Naive thymus-derived CD4-positive, alpha-beta T cell (primary cell): Measurements from ENCODE around the gene ZNF213. TPM values are rescaled to one million over a fixed set of nuclear protein-coding genes. Genes with fewer than 3 reads are reported as not detected.
"Not testable (repeated sequence)": the region's sequence is repeated elsewhere in the genome, so short reads cannot be mapped to it uniquely, and the experiment has no call there.

Source experiments
- ATAC-seq: fragments of 150-1000 bp; cut with Tn5 transposase; 2 replicates; pipeline ENCODE4 v1.10.0; 2021; ENCODE audit warnings: mild to moderate bottlenecking, moderate library complexity
- CTCF ChIA-PET: fragments of 350-600 bp; sonication (Branson Sonifier 250); formaldehyde crosslinking; loops from one replicate; lab custom pipeline; 2021; ENCODE audit warnings: antibody characterized with exemption; lab: Charles Lee
- POLR2A ChIA-PET: fragments of 350-600 bp; sonication (Branson Sonifier 250); formaldehyde crosslinking; loops from one replicate; lab custom pipeline; 2021; ENCODE audit warnings: antibody characterized with exemption, inconsistent platforms; lab: Charles Lee
- DNase-seq, 9 donors: peaks; one replicate each; pipeline versions ENCODE4 v3.0.0 to v3.0.0-alpha.2; 2020 to 2022; ENCODE audit warnings: mixed read lengths in 1 of 9
- H3K27ac ChIP-seq: one replicate; pipeline ENCODE4 v1.7.0; 2013; ENCODE audit warnings: mild to moderate bottlenecking, low read depth, low read length, moderate library complexity
- H3K27me3 ChIP-seq, 2 donors: one replicate each; pipeline ENCODE4 v1.7.0; 2013; ENCODE audit warnings: low read length in 2 of 2, mild to moderate bottlenecking in 2 of 2, moderate library complexity in 2 of 2; ENCODE audit not compliant: control insufficient read depth in 2 of 2, insufficient read depth in 2 of 2
- H3K36me3 ChIP-seq, 3 experiments: 1 replicate in 2 of 3; 2 replicates in 1 of 3; pipeline ENCODE4 v1.7.0; 2013; ENCODE audit warnings: low read length in 3 of 3, mild to moderate bottlenecking in 3 of 3, moderate library complexity in 1 of 3; ENCODE audit not compliant: insufficient read depth in 3 of 3, control insufficient read depth in 2 of 3
- H3K4me1 ChIP-seq, 2 donors: one replicate each; pipeline ENCODE4 v1.7.0; 2013; ENCODE audit warnings: low read length in 2 of 2, mild to moderate bottlenecking in 2 of 2, moderate library complexity in 1 of 2; ENCODE audit not compliant: control insufficient read depth in 2 of 2, insufficient read depth in 2 of 2
- H3K4me3 ChIP-seq: 2 replicates; pipeline ENCODE4 v1.7.0; 2013; ENCODE audit warnings: mild to moderate bottlenecking, low read length
- H3K9me3 ChIP-seq, 3 experiments: 1 replicate in 2 of 3; 2 replicates in 1 of 3; pipeline ENCODE4 v1.7.0; 2013; ENCODE audit warnings: low read length in 3 of 3; ENCODE audit not compliant: control insufficient read depth in 2 of 3
- H3K27ac Mint-ChIP-seq, 9 donors: one replicate each; pipeline ENCODE4 v1.8.0; 2020 to 2022; ENCODE audit warnings: mixed read lengths in 9 of 9, mild to moderate bottlenecking in 8 of 9, moderate library complexity in 5 of 9, inconsistent platforms in 2 of 9
- H3K27me3 Mint-ChIP-seq, 5 donors: one replicate each; pipeline ENCODE4 v1.8.0; 2021 to 2022; ENCODE audit warnings: mixed read lengths in 5 of 5, mild to moderate bottlenecking in 1 of 5
- H3K36me3 Mint-ChIP-seq, 5 donors: one replicate each; pipeline ENCODE4 v1.8.0; 2020 to 2022; ENCODE audit warnings: mixed read lengths in 5 of 5, mild to moderate bottlenecking in 3 of 5, inconsistent platforms in 1 of 5
- H3K4me1 Mint-ChIP-seq, 7 donors: one replicate each; pipeline ENCODE4 v1.8.0; 2020 to 2022; ENCODE audit warnings: mixed read lengths in 7 of 7, mild to moderate bottlenecking in 3 of 7, inconsistent platforms in 1 of 7
- H3K4me3 Mint-ChIP-seq, 10 donors: one replicate each; pipeline ENCODE4 v1.8.0; 2020 to 2022; ENCODE audit warnings: mild to moderate bottlenecking in 10 of 10, mixed read lengths in 10 of 10, moderate library complexity in 6 of 10, inconsistent platforms in 2 of 10
- H3K9me3 Mint-ChIP-seq, 11 donors: one replicate each; pipeline ENCODE4 v1.8.0; 2020 to 2022; ENCODE audit warnings: mixed read lengths in 11 of 11, mild to moderate bottlenecking in 4 of 11, inconsistent platforms in 1 of 11, moderate library complexity in 1 of 11
- intact Hi-C, 2 donors: fragments of 100-400 bp; cut with micrococcal nuclease; formaldehyde crosslinking; loops; one replicate each; pipeline ENCODE4 v1.15.1; 2023
- polyA plus RNA-seq, 2 donors: library from polyadenylated mRNA; unstranded; fragments of 300-500 nt; fragmentation: Illumina TruSeq; gene quantifications; one replicate each; pipeline ENCODE4 v1.2.3, GENCODE V29; 2021
- total RNA-seq, 6 experiments: library from RNA in 5 of 6; stranded (reverse) in 5 of 6; gene quantifications; 1 replicate in 5 of 6; 2 replicates in 1 of 6; pipeline ENCODE4 v1.2.3 and lab custom pipeline; 2021 to 2026

Gene ZNF213
- total and polyA plus RNA-seq, 7 experiments from 2014 or later, result 1.7 to 14.0 (median 6.5) TPM

DNA sequence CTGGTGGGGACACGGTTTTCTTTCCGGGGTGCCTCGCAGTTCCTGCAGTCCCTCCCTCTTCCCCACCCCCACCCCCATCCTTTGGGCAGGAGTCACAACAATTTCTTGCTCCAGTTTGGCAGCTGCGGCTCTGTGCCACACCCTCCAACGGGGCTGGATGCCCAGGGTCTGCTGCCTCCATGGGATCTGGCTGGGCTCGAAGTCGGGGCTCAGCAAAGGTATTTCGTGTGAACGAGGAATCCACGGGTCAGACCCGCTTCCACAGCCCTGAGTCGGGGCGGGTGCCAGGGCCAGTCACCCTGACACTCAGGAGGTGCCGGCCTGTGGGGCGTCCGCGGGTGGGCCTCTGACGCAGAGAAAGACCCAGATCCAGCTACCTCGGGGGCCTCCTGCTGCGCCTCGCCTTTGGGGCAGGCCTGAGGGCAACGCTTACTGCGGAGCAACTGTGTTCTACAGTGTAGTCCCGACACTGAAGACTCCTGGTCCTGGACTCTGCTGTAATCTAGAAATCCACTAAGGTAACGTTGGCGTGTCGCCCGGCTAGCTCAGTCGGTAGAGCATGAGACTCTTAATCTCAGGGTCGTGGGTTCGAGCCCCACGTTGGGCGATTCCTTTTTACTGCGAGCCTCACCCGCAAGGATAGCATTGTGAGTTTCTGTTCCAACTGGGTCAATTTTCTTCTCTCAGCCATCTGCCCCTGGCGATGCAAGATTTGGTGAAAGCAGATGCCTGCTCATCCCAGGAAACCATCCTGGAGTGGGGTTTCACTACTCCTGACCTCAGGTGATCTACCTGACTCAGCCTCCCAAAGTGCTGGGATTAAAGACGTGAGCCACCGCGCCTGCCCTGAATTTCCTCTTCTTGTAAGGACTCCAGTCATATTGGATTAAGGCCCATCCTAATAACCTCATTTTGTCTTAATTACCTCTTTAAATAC, 40.6 kb downstream of the ZNF213 start:
- intact Hi-C loops, result no loop called here
- ChIA-PET CTCF (interaction anchor here (0.6 kb wide), 1 partner anchor 183 kb away, joined by 4 read pairs; no protein-coding TSS in a partner anchor), POLR2A (interaction anchor here (1.2 kb wide), 1 partner anchor 108 kb away, joined by 3 read pairs; no protein-coding TSS in a partner anchor)

DNA sequence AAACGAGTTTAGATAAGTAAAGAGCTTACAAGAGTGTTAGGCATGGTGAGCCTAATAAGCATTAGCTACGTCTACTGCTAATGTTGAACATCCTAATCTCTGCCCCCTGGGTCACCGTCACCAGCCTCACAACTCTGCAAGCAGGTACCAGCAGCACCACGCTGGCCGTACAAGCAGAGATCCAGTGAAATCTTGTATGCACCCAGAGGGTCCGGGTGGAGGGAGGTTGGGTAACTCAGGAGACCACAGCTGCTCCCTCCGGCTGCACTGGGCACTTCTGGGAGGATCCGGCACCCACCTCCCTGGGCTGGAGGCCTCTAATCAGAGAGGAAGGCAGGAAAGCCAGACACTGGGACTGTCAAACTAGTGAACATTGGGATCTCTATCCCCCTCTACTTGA, 44.8 kb downstream of the ZNF213 start:
- intact Hi-C loops, result loop anchor here in 1 of 2 donors (5.0 kb wide), 1 partner anchor 38 kb away; no protein-coding TSS in a partner anchor
- no peaks in the 10 kb centered on the region for H3K36me3 ChIP-seq
- H3K4me3 Mint-ChIP-seq, result no peak overlapping the region
- POLR2A ChIA-PET, result interaction anchor here (0.7 to 1.9 kb wide), 2 partner anchors 22 to 55 kb away, joined by 3 to 4 read pairs; partner anchors contain the start of gene ZNF200
- peaks cover 0 to 8% (median 5%) of the 10 kb centered on the region in 11 donors for H3K9me3 Mint-ChIP-seq
- peaks cover 81 to 91% (median 82%) of the 10 kb centered on the region in 5 donors for H3K27me3 Mint-ChIP-seq
- CTCF ChIA-PET, result no interaction called here
- peaks cover 19 to 39% (median 30%) of the 10 kb centered on the region in 7 donors for H3K4me1 Mint-ChIP-seq
- H3K4me3 ChIP-seq, result no peak overlapping the region
- peaks cover 0 to 8% (median 4%) of the 10 kb centered on the region in 5 donors for H3K36me3 Mint-ChIP-seq
- no peak overlapping the region for H3K27ac ChIP-seq
- peaks cover 7 to 42% of the 10 kb centered on the region in 2 donors for H3K27me3 ChIP-seq
- H3K9me3 ChIP-seq, result no peaks in the 10 kb centered on the region
- no peak for DNase-seq
- no peak overlapping the region for H3K27ac Mint-ChIP-seq
- peaks cover 10 to 22% of the 10 kb centered on the region in 2 donors for H3K4me1 ChIP-seq
- no peak for ATAC-seq

More for the DNA sequence above, 40.6 kb downstream of the ZNF213 start:
- peaks cover 3 to 39% of the 10 kb centered on the region in 2 donors for H3K27me3 ChIP-seq
- H3K27ac Mint-ChIP-seq, result peak overlapping the region in 1 of 9 donors; percentile 19
- no peak overlapping the region for H3K4me3 ChIP-seq
- peaks cover 60 to 81% (median 67%) of the 10 kb centered on the region in 5 donors for H3K27me3 Mint-ChIP-seq
- ATAC-seq (no peak), DNase-seq (no peak)
- H3K27ac ChIP-seq, result no peak overlapping the region
- peaks cover 26 to 42% (median 36%) of the 10 kb centered on the region in 7 donors for H3K4me1 Mint-ChIP-seq
- H3K9me3 ChIP-seq, result no peaks in the 10 kb centered on the region
- H3K36me3 ChIP-seq, result no peaks in the 10 kb centered on the region
- H3K4me1 ChIP-seq, result peaks cover 29 to 37% of the 10 kb centered on the region in 2 donors
- H3K9me3 Mint-ChIP-seq, result peaks cover 0 to 3% (median 0%) of the 10 kb centered on the region in 11 donors
- H3K36me3 Mint-ChIP-seq, result peaks cover 0 to 5% (median 0%) of the 10 kb centered on the region in 5 donors
- peak overlapping the region in 6 of 10 donors; percentile 3 to 38 (median 34) for H3K4me3 Mint-ChIP-seq

GRCh38 chr16:3180445-3180878, 45.6 kb downstream of the ZNF213 start:
- H3K9me3 Mint-ChIP-seq, result peaks cover 0 to 8% (median 5%) of the 10 kb centered on the region in 11 donors
- no peak overlapping the region for H3K4me3 Mint-ChIP-seq
- intact Hi-C loops, result loop anchor here in 1 of 2 donors (5.0 kb wide), 1 partner anchor 37 kb away; no protein-coding TSS in a partner anchor
- CTCF ChIA-PET, result no interaction called here
- H3K4me1 Mint-ChIP-seq, result peaks cover 19 to 36% (median 27%) of the 10 kb centered on the region in 7 donors
- Histone ChIP-seq H3K4me1 (peaks cover 8 to 16% of the 10 kb centered on the region in 2 donors), H3K4me3 (no peak overlapping the region), H3K36me3 (no peaks in the 10 kb centered on the region), H3K9me3 (no peaks in the 10 kb centered on the region), H3K27ac (no peak overlapping the region), H3K27me3 (peaks cover 7 to 35% of the 10 kb centered on the region in 2 donors)
- H3K36me3 Mint-ChIP-seq, result peaks cover 0 to 8% (median 4%) of the 10 kb centered on the region in 5 donors
- POLR2A ChIA-PET, result no interaction called here
- DNase-seq (no peak), ATAC-seq (no peak)
- no peak overlapping the region for H3K27ac Mint-ChIP-seq
- peaks cover 79 to 88% (median 82%) of the 10 kb centered on the region in 5 donors for H3K27me3 Mint-ChIP-seq

DNA sequence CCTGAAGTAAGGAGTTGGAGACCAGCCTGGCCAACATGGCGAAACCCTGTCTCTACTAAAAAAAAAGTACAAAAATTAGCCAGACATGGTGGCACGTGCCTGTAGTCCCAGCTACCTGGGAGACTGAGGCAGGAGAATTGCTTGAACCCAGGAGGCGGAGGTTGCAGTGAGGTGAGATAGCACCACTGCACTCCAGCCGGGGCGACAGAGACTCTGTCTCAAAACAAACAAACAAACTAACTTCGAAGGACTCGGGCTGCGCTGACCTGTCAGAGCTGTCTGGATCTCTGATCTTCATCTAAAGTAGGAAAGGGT, 47.4 kb downstream of the ZNF213 start:
- intact Hi-C loops, result loop anchor here in 1 of 2 donors (2.0 to 5.0 kb wide), 2 partner anchors 35 to 83 kb away; no protein-coding TSS in a partner anchor

GRCh38 chr16:3182608-3183444, 48.0 kb downstream of the ZNF213 start:
- Mint-ChIP-seq H3K27me3 (peaks cover 77 to 88% (median 81%) of the 10 kb centered on the region in 5 donors), H3K36me3 (peaks cover 0 to 13% (median 4%) of the 10 kb centered on the region in 5 donors), H3K9me3 (peaks cover 0 to 20% (median 5%) of the 10 kb centered on the region in 11 donors), H3K4me3 (peak overlapping the region; percentile 72 to 86 (median 79)), H3K4me1 (peaks cover 24 to 38% (median 27%) of the 10 kb centered on the region in 7 donors), H3K27ac (peak overlapping the region in 7 of 9 donors; percentile 22 to 86 (median 49))
- intact Hi-C loops, result loop anchor here (1.0 to 5.0 kb wide), 7 partner anchors 9 to 317 kb away; partner anchors contain the start of genes NAA60 (in 1 of the 2), ZNF263 (in 1 of the 2) and ZNF597 (in 1 of the 2)
- Histone ChIP-seq H3K27me3 (peaks cover 4 to 26% of the 10 kb centered on the region in 2 donors), H3K27ac (no peak overlapping the region), H3K9me3 (no peaks in the 10 kb centered on the region), H3K4me1 (peaks cover 8 to 16% of the 10 kb centered on the region in 2 donors), H3K36me3 (no peaks in the 10 kb centered on the region), H3K4me3 (peak overlapping the region; percentile 58)
- peak; percentile 41 for ATAC-seq
- peak in 5 of 9 donors; percentile 32 to 71 (median 43) for DNase-seq
- CTCF ChIA-PET, result interaction anchor here (0.6 to 1.5 kb wide), 4 partner anchors 31 to 318 kb away, joined by 3 to 5 read pairs (median 3); partner anchors contain the start of gene CLUAP1
- POLR2A ChIA-PET, result interaction anchor here (0.7 to 3.6 kb wide), 13 partner anchors 10 to 1762 kb away, joined by 3 to 23 read pairs (median 4); partner anchors contain the start of genes NAA60, UQCC4, ZNF174 and ZNF213

More for the DNA sequence above, 47.4 kb downstream of the ZNF213 start:
- Mint-ChIP-seq H3K27me3 (peaks cover 77 to 88% (median 81%) of the 10 kb centered on the region in 5 donors), H3K27ac (peak overlapping the region in 5 of 9 donors; percentile 44 to 86 (median 58)), H3K4me1 (peaks cover 20 to 32% (median 21%) of the 10 kb centered on the region in 7 donors), H3K9me3 (peaks cover 0 to 14% (median 5%) of the 10 kb centered on the region in 11 donors), H3K4me3 (peak overlapping the region in 9 of 10 donors; percentile 67 to 81 (median 77))
- POLR2A ChIA-PET, result interaction anchor here (0.9 to 3.6 kb wide), 6 partner anchors 48 to 275 kb away, joined by 3 to 13 read pairs (median 6); partner anchors contain the start of genes NAA60, ZNF174, ZNF213 and ZNF263
- Histone ChIP-seq H3K27me3 (peaks cover 4 to 26% of the 10 kb centered on the region in 2 donors), H3K4me1 (peaks cover 8 to 16% of the 10 kb centered on the region in 2 donors)
- not testable (repeated sequence) for H3K36me3 Mint-ChIP-seq, DNase-seq, H3K4me3 ChIP-seq, H3K27ac ChIP-seq, H3K36me3 ChIP-seq, ATAC-seq, H3K9me3 ChIP-seq
- CTCF ChIA-PET, result interaction anchor here (1.3 kb wide), 1 partner anchor 31 kb away, joined by 3 read pairs; no protein-coding TSS in a partner anchor
